Coronary artery (tissue), 2 donors: ENCODE measurements around the gene MRRF.

ENCODE experiments used
- DNase-seq: peaks from one replicate; pipeline ENCODE4 v3.0.0-alpha.2; 2017; ENCODE audit warnings: low spot score
- H3K27ac ChIP-seq, 2 donors: fragments of 200-600 bp; sonication (generic); one replicate each; pipeline ENCODE4 v1.5.1; 2016 to 2019
- H3K4me3 ChIP-seq: fragments of 200-600 bp; sonication (generic); 2 replicates; pipeline ENCODE4 v1.5.1; 2016; ENCODE audit warnings: mild to moderate bottlenecking, moderate library complexity
- TF ChIP-seq, protein P1 (sequence below): fragments of 200-600 bp; sonication (generic); IDR thresholded peaks from one replicate; pipeline ENCODE4 v1.5.1; 2019; ENCODE audit warnings: antibody characterized with exemption

The MRRF gene

DNA sequence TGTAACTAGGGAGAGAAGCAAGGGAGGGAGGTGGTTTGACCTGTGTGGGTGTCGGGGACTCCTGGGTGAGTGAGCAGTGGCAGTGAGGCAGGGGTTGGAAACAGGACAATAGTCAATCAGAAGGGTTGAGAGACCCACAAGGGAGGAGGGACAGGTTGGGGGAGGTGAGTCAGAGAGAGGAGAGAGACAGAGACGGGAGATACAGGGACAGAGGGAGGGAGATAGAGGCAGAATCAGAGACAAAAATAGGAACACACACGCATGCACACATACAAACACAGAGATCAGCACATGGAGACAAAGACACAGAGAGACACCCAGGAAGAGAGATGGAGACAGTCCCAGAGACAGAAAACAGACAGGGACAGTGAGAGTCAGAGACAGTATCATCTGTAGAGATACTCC is 66.8 kb downstream of the MRRF start:
- DNase-seq: no peak
- Histone ChIP-seq H3K4me3 (no peak overlapping the region), H3K27ac (no peak overlapping the region)
- TF ChIP-seq, protein P1, sequence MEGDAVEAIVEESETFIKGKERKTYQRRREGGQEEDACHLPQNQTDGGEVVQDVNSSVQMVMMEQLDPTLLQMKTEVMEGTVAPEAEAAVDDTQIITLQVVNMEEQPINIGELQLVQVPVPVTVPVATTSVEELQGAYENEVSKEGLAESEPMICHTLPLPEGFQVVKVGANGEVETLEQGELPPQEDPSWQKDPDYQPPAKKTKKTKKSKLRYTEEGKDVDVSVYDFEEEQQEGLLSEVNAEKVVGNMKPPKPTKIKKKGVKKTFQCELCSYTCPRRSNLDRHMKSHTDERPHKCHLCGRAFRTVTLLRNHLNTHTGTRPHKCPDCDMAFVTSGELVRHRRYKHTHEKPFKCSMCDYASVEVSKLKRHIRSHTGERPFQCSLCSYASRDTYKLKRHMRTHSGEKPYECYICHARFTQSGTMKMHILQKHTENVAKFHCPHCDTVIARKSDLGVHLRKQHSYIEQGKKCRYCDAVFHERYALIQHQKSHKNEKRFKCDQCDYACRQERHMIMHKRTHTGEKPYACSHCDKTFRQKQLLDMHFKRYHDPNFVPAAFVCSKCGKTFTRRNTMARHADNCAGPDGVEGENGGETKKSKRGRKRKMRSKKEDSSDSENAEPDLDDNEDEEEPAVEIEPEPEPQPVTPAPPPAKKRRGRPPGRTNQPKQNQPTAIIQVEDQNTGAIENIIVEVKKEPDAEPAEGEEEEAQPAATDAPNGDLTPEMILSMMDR: no peak

DNA sequence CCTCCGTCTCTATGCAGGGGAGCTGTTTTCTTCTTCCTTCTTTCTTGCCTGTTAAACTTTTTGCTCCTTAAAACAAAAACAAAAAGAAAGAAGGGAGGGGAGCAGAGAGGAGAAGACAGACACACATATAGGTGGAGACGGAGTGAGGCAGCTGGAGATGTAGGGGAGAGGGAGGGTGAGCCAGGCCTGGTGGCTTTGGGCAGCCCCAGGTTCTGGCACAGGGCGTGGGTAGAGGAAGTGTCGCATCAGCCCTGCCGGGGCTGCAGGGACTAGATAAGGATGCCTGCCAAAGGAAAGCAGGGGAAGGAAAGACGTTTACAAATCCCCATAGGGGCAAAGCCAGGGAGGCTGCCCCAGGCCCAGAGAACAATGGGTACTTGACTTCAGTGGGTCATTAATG is 67.4 kb downstream of the MRRF start:
- TF ChIP-seq, protein P1: no peak
- Histone ChIP-seq H3K27ac (no peak overlapping the region), H3K4me3 (no peak overlapping the region)
- DNase-seq: no peak

DNA sequence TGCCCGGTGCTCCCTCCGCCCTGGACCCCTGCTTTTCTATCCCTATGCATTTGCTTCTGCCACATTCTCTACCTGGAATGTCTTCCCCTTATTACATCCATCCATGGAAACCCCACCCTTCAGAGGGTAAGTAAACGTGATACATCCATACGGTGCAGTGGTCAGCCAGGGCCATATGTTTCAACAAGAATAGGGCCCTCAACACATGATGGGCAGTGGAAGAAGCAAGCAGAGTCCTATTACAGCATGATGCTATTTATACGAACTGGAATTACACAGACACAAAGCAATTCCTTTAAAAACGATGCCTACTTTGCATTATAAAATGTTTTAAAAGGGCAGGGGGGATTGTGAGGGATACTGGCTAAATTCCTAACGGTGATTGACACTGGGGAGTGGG is 68.0 kb downstream of the MRRF start:
- TF ChIP-seq, protein P1: no peak
- H3K27ac ChIP-seq: no peak overlapping the region
- no peak for DNase-seq

DNA sequence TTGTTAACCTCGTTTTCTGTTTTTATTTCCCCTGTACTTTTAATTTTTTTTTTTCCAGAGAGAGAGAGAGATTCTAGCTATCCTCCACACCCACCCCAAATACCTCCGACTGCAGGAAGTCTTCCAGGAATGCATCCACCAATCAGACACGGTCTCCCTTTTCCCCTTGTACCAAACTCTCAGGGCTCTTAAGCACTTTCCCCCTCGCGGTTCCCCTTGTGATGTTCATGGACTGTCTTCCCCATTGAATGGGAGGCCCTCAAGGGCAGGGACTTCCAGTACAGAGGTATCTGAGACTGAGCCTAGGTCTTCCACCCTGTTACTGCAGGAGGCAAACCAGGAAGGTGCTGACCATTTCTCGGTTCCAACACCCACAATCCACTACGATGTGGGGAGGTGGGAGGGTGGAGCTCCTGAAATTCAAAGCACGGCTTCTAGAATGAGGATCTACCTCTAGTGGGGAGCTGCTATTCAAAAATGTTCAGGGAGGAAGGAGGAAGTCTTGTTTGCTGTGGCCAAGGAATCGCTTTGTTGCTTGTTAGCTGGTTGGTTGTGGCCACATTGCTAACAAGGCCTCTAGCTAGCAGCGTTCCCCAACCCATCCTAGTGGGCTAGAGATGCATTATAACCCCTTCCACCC is 68.6 kb downstream of the MRRF start:
- Histone ChIP-seq H3K4me3 (no peak overlapping the region), H3K27ac (no peak overlapping the region)
- no peak for DNase-seq
- TF ChIP-seq, protein P1: no peak

More for the DNA sequence above, 68.0 kb downstream of the MRRF start:
- H3K4me3 ChIP-seq: no peak overlapping the region

DNA sequence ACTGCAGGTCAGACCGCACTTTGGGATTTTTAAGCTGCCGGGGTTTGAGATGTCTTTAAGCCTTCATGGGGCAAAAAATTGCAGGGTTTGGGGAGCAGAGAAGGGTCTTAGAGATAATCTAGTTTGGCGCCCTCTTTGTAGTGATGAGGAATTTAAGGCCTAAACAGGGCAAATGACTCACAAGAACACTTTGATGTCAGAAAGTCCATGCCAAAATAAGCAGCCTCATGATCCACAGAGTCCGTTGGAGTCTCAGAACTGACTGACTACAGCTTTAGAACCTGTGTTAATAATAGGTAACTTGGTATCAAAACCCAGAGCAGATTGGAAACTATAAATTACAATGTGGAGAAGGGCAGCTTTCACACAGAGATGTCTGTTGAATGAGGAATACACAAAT is 70.2 kb downstream of the MRRF start:
- no peak for DNase-seq
- Histone ChIP-seq H3K27ac (no peak overlapping the region), H3K4me3 (no peak overlapping the region)
- TF ChIP-seq, protein P1: no peak

DNA sequence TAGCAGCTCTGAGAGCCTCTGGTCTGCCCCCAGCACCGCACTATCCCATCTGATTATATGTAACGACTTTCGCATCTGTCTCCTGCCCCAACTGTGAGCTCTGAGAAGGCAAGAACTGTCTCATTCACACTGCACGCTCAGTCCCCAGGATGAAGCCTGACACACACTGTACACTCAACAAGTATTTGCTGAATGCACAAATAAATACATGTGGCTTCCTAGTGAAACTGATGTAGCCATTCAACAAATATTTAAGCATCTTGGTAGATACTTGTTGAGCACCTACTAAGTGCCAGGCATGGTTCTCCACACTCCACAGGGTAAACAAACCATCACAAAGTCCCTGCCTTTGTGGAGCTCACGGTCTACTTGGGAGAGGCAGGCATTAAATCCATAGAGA is 71.5 kb downstream of the MRRF start:
- Histone ChIP-seq H3K4me3 (no peak overlapping the region), H3K27ac (no peak overlapping the region)
- TF ChIP-seq, protein P1: no peak
- no peak for DNase-seq

DNA sequence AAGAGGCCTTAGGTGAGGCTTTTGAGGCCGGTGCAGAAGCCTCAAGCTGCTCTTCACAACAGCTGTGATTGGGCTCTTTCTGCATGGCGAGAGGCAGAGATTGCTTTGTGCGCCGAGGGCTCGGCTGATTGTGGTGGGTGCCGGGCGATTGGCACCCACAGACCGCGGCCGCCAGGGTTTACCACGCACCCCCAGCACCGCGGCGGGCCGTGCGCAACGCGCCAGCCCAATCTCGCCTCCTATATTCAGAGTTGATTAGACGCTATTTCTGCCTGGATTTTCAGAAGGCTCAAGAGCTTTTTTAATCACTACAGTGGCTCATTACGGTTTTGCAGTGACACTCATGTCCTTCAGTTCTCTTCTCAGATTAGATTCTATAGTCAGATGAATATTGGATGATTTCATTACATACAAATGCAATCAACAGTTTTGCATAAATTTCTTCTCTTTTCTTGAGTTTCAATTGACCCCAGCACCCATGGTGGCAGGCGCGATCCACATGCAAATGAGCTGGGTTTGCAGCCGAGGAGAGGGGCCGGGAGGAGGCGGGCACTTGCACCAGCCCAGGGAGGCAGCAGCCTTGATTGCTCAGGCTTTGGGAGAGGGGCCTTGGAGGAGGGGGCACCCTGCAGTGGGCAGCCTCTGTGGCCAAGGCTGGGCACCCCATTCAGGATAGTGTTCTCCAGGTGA is 72.3 kb downstream of the MRRF start:
- Histone ChIP-seq H3K27ac (no peak overlapping the region), H3K4me3 (no peak overlapping the region)
- TF ChIP-seq, protein P1: no peak
- no peak for DNase-seq
